Activated T-cell treated with anti-CD3 and anti-CD28 coated beads for 48 hours (primary cell): Measurements from ENCODE around the gene MTHFD1L.

Source experiments
- DNase-seq: peaks from one replicate; pipeline ENCODE4 v3.0.0-alpha.2; 2020; ENCODE audit warnings: low read depth

MTHFD1L gene

GRCh38 chr6:150898399-150899170 is 33.1 kb downstream of the MTHFD1L start:
- no peak for DNase-seq

- DNase-seq = no peak
Observed at GRCh38 chr6:150899231-150899630, 33.7 kb downstream of the MTHFD1L start.

- DNase-seq = no peak
Observed at GRCh38 chr6:150900049-150900448, 34.5 kb downstream of the MTHFD1L start.

- no peak for DNase-seq
Observed at GRCh38 chr6:150902142-150902776, 36.8 kb downstream of the MTHFD1L start.

- DNase-seq = no peak
Observed at GRCh38 chr6:150905769-150906168, 40.3 kb downstream of the MTHFD1L start.

- no peak for DNase-seq
Observed at GRCh38 chr6:150906641-150907326, 41.3 kb downstream of the MTHFD1L start.

GRCh38 chr6:150907383-150907782 is 41.9 kb downstream of the MTHFD1L start:
- DNase-seq = no peak

- no peak for DNase-seq
Observed at GRCh38 chr6:150908901-150909300, 43.4 kb downstream of the MTHFD1L start.

GRCh38 chr6:150910561-150910960 is 45.1 kb downstream of the MTHFD1L start:
- no peak for DNase-seq

- DNase-seq = no peak
Observed at GRCh38 chr6:150914372-150914771, 48.9 kb downstream of the MTHFD1L start.

- DNase-seq = no peak
Observed at GRCh38 chr6:150915131-150915879, 49.8 kb downstream of the MTHFD1L start.

- DNase-seq = no peak
Observed at GRCh38 chr6:150915880-150916265, 50.4 kb downstream of the MTHFD1L start.

GRCh38 chr6:150919938-150920337 is 54.4 kb downstream of the MTHFD1L start:
- no peak for DNase-seq

- DNase-seq = no peak
Observed at GRCh38 chr6:150922137-150922536, 56.6 kb downstream of the MTHFD1L start.

- no peak for DNase-seq
Observed at GRCh38 chr6:150924808-150925589, 59.5 kb downstream of the MTHFD1L start.

- DNase-seq = no peak
Observed at GRCh38 chr6:150925590-150925928, 60.1 kb downstream of the MTHFD1L start.

GRCh38 chr6:150925976-150926375 is 60.5 kb downstream of the MTHFD1L start:
- no peak for DNase-seq

- DNase-seq = no peak
Observed at GRCh38 chr6:150928882-150929281, 63.4 kb downstream of the MTHFD1L start.

- no peak for DNase-seq
Observed at GRCh38 chr6:150929416-150929815, 63.9 kb downstream of the MTHFD1L start.

- no peak for DNase-seq
Observed at GRCh38 chr6:150930841-150931240, 65.3 kb downstream of the MTHFD1L start.

GRCh38 chr6:150931405-150931804 is 65.9 kb downstream of the MTHFD1L start:
- no peak for DNase-seq

GRCh38 chr6:150932996-150933395 is 67.5 kb downstream of the MTHFD1L start:
- no peak for DNase-seq
